GM06990 (cell line): ENCODE data around the gene GPR55.

Source experiments
- DNase-seq: peaks from one replicate; pipeline ENCODE4 v3.0.0-alpha.2; 2011; ENCODE audit not compliant: insufficient read length; ENCODE audit errors: extremely low read depth
- H3K27me3 ChIP-seq: replicated peaks from 2 replicates; pipeline ENCODE4 v1.6.0; 2011; ENCODE audit warnings: low read length; ENCODE audit not compliant: control insufficient read depth, insufficient read depth
- H3K36me3 ChIP-seq: 2 replicates; pipeline ENCODE4 v1.5.1; 2011; ENCODE audit warnings: low read length; ENCODE audit not compliant: control insufficient read depth, insufficient read depth
- H3K4me3 ChIP-seq: replicated peaks from 2 replicates; pipeline ENCODE4 v1.5.1; 2011; ENCODE audit warnings: low read depth, mild to moderate bottlenecking, control low read depth, low read length
- CTCF ChIP-seq: IDR thresholded peaks from 2 replicates; pipeline ENCODE4 v1.5.1; 2011; ENCODE audit warnings: low read length, control low read depth, mild to moderate bottlenecking, inconsistent platforms; ENCODE audit not compliant: insufficient read depth, poor library complexity, severe bottlenecking

The GPR55 gene

GRCh38 chr2:230947235-230947576, 22.2 kb upstream of the GPR55 start:
- Histone ChIP-seq H3K27me3 (no peaks in the 10 kb centered on the region), H3K4me3 (peak overlapping the region; percentile 68), H3K36me3 (peaks cover 2% of the 10 kb centered on the region)
- DNase-seq, result no peak
- TF ChIP-seq CTCF, result no peak

GRCh38 chr2:230946429-230947234, 21.6 kb upstream of the GPR55 start:
- peak overlapping the region; percentile 68 for H3K4me3 ChIP-seq
- H3K36me3 ChIP-seq, result no peaks in the 10 kb centered on the region; the same call in 1 of the 2 replicates
- no peak for DNase-seq
- no peaks in the 10 kb centered on the region for H3K27me3 ChIP-seq
- TF ChIP-seq CTCF, result no peak

- Histone ChIP-seq H3K4me3 (peak overlapping the region; percentile 68), H3K36me3 (no peaks in the 10 kb centered on the region; the same call in 1 of the 2 replicates), H3K27me3 (no peaks in the 10 kb centered on the region)
- DNase-seq, result no peak
- TF ChIP-seq CTCF, result no peak
Measured at GRCh38 chr2:230944757-230945372, 19.8 kb upstream of the GPR55 start.

- no peak for TF ChIP-seq CTCF
- DNase-seq, result peak; percentile 59
- H3K36me3 ChIP-seq, result no peaks in the 10 kb centered on the region; the same call in 1 of the 2 replicates
- H3K27me3 ChIP-seq, result no peaks in the 10 kb centered on the region
- peak overlapping the region; percentile 68 for H3K4me3 ChIP-seq
Measured at GRCh38 chr2:230944123-230944653, 19.1 kb upstream of the GPR55 start.

- Histone ChIP-seq H3K27me3 (no peaks in the 10 kb centered on the region), H3K4me3 (peak overlapping the region; percentile 68), H3K36me3 (no peaks in the 10 kb centered on the region; the same call in 1 of the 2 replicates)
- no peak for TF ChIP-seq CTCF
- DNase-seq, result peak; percentile 81
Measured at GRCh38 chr2:230942920-230943896, 18.2 kb upstream of the GPR55 start.
